HuH-7 (cell line): ENCODE data around the gene PRSS21.

ENCODE experiments used
- DNase-seq: peaks from one replicate; pipeline ENCODE4 v3.0.0; 2011; ENCODE audit warnings: low spot score

PRSS21 gene

GRCh38 chr16:2843526-2843925 lies 26.5 kb downstream of the PRSS21 start:
- no peak for DNase-seq

GRCh38 chr16:2845116-2845515 lies 28.1 kb downstream of the PRSS21 start:
- no peak for DNase-seq

GRCh38 chr16:2846511-2847310 lies 29.7 kb downstream of the PRSS21 start:
- no peak for DNase-seq

- DNase-seq: no peak
These were observed 32.1 kb downstream of the PRSS21 start for GRCh38 chr16:2848933-2849725.

GRCh38 chr16:2852003-2852730 lies 35.1 kb downstream of the PRSS21 start:
- DNase-seq: no peak

- DNase-seq: no peak
These were observed 35.9 kb downstream of the PRSS21 start for GRCh38 chr16:2852731-2853507.

- no peak for DNase-seq
These were observed 36.6 kb downstream of the PRSS21 start for GRCh38 chr16:2853531-2854073.

- DNase-seq: no peak
These were observed 37.8 kb downstream of the PRSS21 start for GRCh38 chr16:2854700-2855309.

GRCh38 chr16:2855536-2855935 lies 38.5 kb downstream of the PRSS21 start:
- no peak for DNase-seq

GRCh38 chr16:2856061-2856670 lies 39.1 kb downstream of the PRSS21 start:
- no peak for DNase-seq

- DNase-seq: no peak
These were observed 39.8 kb downstream of the PRSS21 start for GRCh38 chr16:2856686-2857450.

- DNase-seq: no peak
These were observed 40.6 kb downstream of the PRSS21 start, which contains the start of gene PRSS22 for GRCh38 chr16:2857451-2858244. Gene PRSS22, minus strand, starts transcription at chr16:2858170. Its CDS starts 66 bp downstream, at chr16:2858104.

- DNase-seq: no peak
These were observed 41.4 kb downstream of the PRSS21 start for GRCh38 chr16:2858245-2859025.

- DNase-seq: no peak
These were observed 42.7 kb downstream of the PRSS21 start for GRCh38 chr16:2859686-2860265.

- DNase-seq: no peak
These were observed 44.0 kb downstream of the PRSS21 start for GRCh38 chr16:2860826-2861567.

GRCh38 chr16:2865651-2866050 lies 48.6 kb downstream of the PRSS21 start:
- no peak for DNase-seq

- no peak for DNase-seq
These were observed 49.4 kb downstream of the PRSS21 start for GRCh38 chr16:2866431-2866830.
